HG02885 (cell line): Measurements from ENCODE around the gene CRYZ.
"Not testable (repeated sequence)": the region's sequence is repeated elsewhere in the genome, so short reads cannot be mapped to it uniquely, and the experiment has no call there.

Source experiments
- ATAC-seq: cut with Tn5 transposase; IDR thresholded peaks from one replicate; pipeline ENCODE4 v1.9.1; 2021; ENCODE audit warnings: mild to moderate bottlenecking; ENCODE audit not compliant: unreplicated experiment, poor library complexity

Gene CRYZ

GRCh38 chr1:74732960-74733603, at the start of gene CRYZ, which contains the start of gene TYW3:
CRYZ (minus strand) TSS chr1:74733050; CDS start chr1:74724821, 8,229 bp downstream.
TYW3 (plus strand) TSS chr1:74733152; CDS start chr1:74733245, 93 bp downstream.
- peak; percentile 74 for ATAC-seq

- ATAC-seq: no peak
Observed at GRCh38 chr1:74780594-74780993, 47.7 kb upstream of the CRYZ start.

GRCh38 chr1:74779750-74780149, 46.9 kb upstream of the CRYZ start:
- ATAC-seq: no peak

- ATAC-seq: no peak
Observed at GRCh38 chr1:74777525-74777924, 44.7 kb upstream of the CRYZ start.

- ATAC-seq: no peak
Observed at GRCh38 chr1:74775735-74776134, 42.9 kb upstream of the CRYZ start.

- ATAC-seq: no peak
Observed at GRCh38 chr1:74773582-74773981, 40.7 kb upstream of the CRYZ start.

GRCh38 chr1:74772945-74773344, 40.1 kb upstream of the CRYZ start:
- no peak for ATAC-seq

- peak; percentile 83 for ATAC-seq
Observed at GRCh38 chr1:74771913-74772515, 39.2 kb upstream of the CRYZ start.

- peak; percentile 54 for ATAC-seq
Observed at GRCh38 chr1:74767490-74767889, 34.6 kb upstream of the CRYZ start.

GRCh38 chr1:74766579-74766978, 33.7 kb upstream of the CRYZ start:
- no peak for ATAC-seq

GRCh38 chr1:74763807-74764206, 31.0 kb upstream of the CRYZ start:
- no peak for ATAC-seq

- ATAC-seq: not testable (repeated sequence)
Observed at GRCh38 chr1:74756650-74757049, 23.8 kb upstream of the CRYZ start.

GRCh38 chr1:74755475-74755874, 22.6 kb upstream of the CRYZ start:
- no peak for ATAC-seq

- no peak for ATAC-seq
Observed at GRCh38 chr1:74753104-74753503, 20.3 kb upstream of the CRYZ start.

- ATAC-seq: peak; percentile 61
Observed at GRCh38 chr1:74748960-74749359, 16.1 kb upstream of the CRYZ start.

GRCh38 chr1:74745247-74745646, 12.4 kb upstream of the CRYZ start:
- ATAC-seq: not testable (repeated sequence)

- ATAC-seq: not testable (repeated sequence)
Observed at GRCh38 chr1:74740307-74740980, 7.6 kb upstream of the CRYZ start.

GRCh38 chr1:74737333-74737732, 4.5 kb upstream of the CRYZ start:
- no peak for ATAC-seq

GRCh38 chr1:74733604-74734484, 994 bp upstream of the CRYZ start:
- ATAC-seq: peak; percentile 59
